ENCODE results near the gene PDIA6.

GRCh38 chr2:10733566-10733925, 79.0 kb downstream of the PDIA6 start:
- no peak for TF ChIP-seq POLR2A (IDR thresholded peaks at IDR 0.05)
- TF ChIP-seq CTCF (IDR thresholded peaks at IDR 0.05), result no peak
- no peak for TF ChIP-seq POLR2AphosphoS5 (IDR thresholded peaks at IDR 0.05)
